GM06990 (cell line): ENCODE measurements around the gene MTMR3.

Source experiments
- DNase-seq: peaks from one replicate; pipeline ENCODE4 v3.0.0-alpha.2; 2011; ENCODE audit not compliant: insufficient read length; ENCODE audit errors: extremely low read depth
- H3K27me3 ChIP-seq: replicated peaks from 2 replicates; pipeline ENCODE4 v1.6.0; 2011; ENCODE audit warnings: low read length; ENCODE audit not compliant: control insufficient read depth, insufficient read depth
- H3K36me3 ChIP-seq: 2 replicates; pipeline ENCODE4 v1.5.1; 2011; ENCODE audit warnings: low read length; ENCODE audit not compliant: control insufficient read depth, insufficient read depth
- H3K4me3 ChIP-seq: replicated peaks from 2 replicates; pipeline ENCODE4 v1.5.1; 2011; ENCODE audit warnings: low read depth, mild to moderate bottlenecking, control low read depth, low read length
- TF ChIP-seq, protein P1 (sequence below): IDR thresholded peaks from 2 replicates; pipeline ENCODE4 v1.5.1; 2011; ENCODE audit warnings: low read length, control low read depth, mild to moderate bottlenecking, inconsistent platforms; ENCODE audit not compliant: insufficient read depth, poor library complexity, severe bottlenecking

The MTMR3 gene

DNA sequence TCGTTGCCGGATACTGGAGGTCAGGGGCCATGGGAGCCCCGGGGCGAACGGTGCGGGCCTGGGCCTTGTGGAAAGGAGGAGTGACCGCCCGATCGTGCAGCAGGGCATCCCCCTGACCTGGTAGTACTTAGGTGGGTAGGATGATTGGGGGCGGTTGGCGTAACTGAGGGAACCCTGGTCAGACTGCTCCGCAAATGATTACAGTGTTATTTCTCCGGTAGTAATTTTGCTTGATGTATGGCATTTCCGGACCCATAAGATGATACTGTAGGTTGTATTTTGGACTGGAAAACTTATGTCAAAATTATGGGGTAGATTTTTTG lies 762 bp downstream of the MTMR3 start:
- H3K36me3 ChIP-seq = no peaks in the 10 kb centered on the region
- peak; percentile 51 for DNase-seq
- TF ChIP-seq, protein P1, sequence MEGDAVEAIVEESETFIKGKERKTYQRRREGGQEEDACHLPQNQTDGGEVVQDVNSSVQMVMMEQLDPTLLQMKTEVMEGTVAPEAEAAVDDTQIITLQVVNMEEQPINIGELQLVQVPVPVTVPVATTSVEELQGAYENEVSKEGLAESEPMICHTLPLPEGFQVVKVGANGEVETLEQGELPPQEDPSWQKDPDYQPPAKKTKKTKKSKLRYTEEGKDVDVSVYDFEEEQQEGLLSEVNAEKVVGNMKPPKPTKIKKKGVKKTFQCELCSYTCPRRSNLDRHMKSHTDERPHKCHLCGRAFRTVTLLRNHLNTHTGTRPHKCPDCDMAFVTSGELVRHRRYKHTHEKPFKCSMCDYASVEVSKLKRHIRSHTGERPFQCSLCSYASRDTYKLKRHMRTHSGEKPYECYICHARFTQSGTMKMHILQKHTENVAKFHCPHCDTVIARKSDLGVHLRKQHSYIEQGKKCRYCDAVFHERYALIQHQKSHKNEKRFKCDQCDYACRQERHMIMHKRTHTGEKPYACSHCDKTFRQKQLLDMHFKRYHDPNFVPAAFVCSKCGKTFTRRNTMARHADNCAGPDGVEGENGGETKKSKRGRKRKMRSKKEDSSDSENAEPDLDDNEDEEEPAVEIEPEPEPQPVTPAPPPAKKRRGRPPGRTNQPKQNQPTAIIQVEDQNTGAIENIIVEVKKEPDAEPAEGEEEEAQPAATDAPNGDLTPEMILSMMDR = no peak
- H3K27me3 ChIP-seq = no peaks in the 10 kb centered on the region
- H3K4me3 ChIP-seq = peak overlapping the region; percentile 97

DNA sequence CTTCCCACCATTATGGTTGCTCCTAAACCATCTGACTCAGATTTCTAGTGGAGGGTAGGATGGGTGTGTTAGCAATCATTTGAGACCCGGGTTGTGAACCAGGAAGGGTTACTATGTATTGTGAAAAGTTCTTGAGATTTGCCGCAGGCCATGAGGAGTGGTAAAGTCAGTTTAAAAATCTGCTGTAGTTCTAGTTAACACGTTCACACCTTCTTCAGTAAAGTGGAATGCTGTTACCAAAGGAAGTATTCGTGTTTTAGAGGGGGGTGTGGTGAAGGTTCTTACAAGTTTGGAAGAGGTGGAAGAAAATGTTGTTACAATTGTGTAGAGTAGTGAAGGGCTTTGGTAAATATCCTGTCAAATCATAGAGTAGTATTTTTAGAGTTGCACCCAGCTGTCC lies 2.6 kb downstream of the MTMR3 start:
- Histone ChIP-seq H3K27me3 (no peaks in the 10 kb centered on the region), H3K36me3 (no peaks in the 10 kb centered on the region), H3K4me3 (no peak overlapping the region)
- no peak for DNase-seq
- TF ChIP-seq, protein P1 = no peak

DNA sequence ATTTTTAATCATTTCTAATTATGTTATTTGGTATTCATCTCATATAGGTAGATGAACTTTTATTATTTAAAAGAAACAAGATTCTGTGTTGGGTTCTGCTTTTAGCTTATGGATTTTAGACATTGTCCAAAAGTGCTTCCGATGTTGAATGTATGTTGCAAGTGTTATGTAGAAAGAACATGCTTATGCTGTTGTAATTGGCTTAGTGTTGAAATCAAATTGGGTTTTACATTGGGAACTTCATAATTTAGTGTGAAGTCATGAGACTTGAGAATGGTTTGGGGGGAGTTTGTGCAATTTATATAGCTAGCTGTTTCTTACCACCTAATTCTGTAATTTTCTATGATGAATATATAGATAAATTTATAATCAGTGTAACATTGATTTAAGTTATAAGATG lies 3.6 kb downstream of the MTMR3 start:
- Histone ChIP-seq H3K27me3 (no peaks in the 10 kb centered on the region), H3K36me3 (no peaks in the 10 kb centered on the region), H3K4me3 (no peak overlapping the region)
- TF ChIP-seq, protein P1 = no peak
- no peak for DNase-seq

DNA sequence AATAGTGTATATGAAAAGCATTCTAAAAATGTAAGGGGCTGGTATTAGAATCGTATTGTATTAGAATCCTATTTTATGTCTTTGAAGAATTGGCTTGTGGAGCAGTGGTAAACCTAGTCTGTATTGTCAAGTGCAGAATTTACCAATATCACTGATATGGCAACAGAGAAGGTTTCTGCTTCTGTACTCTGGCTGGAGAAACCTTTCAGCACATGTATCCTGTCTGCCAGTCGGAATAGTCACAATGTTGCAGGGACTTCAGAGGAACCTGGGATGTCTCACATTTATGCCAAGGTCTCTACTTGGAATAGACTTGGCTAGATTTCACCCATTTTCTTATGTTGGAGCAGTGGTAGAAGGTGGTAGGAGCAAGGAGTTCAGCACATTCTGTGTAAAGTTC lies 4.4 kb downstream of the MTMR3 start:
- H3K27me3 ChIP-seq = no peaks in the 10 kb centered on the region
- H3K36me3 ChIP-seq = no peaks in the 10 kb centered on the region
- H3K4me3 ChIP-seq = no peak overlapping the region
- no peak for DNase-seq
- TF ChIP-seq, protein P1 = no peak

DNA sequence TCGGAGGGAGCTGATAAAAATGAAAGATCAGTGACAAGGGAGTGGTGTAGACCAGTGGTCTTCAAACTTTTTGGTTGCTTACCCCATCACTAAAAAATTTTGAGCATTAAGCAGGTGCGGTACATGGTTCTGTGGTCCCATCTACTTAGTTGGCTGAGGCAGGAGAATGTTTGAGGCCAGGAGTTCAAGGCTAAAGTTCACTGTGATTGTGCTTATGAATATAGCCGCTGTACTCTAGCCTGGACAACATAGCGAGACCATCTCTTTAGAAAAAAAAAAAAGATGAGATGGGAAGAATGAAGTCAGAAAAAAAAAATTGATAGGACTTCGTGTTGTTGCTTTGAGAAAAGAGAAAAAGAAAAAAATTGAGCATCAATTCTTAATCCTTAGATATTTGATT lies 7.8 kb downstream of the MTMR3 start:
- H3K36me3 ChIP-seq = no peaks in the 10 kb centered on the region
- DNase-seq = no peak
- TF ChIP-seq, protein P1 = no peak
- H3K27me3 ChIP-seq = no peaks in the 10 kb centered on the region
- no peak overlapping the region for H3K4me3 ChIP-seq
